Frontal cortex (tissue), 4 donors: ENCODE data around the gene GFOD2. TPM values are rescaled to one million over a fixed set of nuclear protein-coding genes. Genes with fewer than 3 reads are reported as not detected.

ENCODE experiments used
- DNase-seq, 2 donors: peaks; one replicate each; pipeline ENCODE4 v3.0.0; 2012; ENCODE audit warnings: low spot score in 2 of 2
- FAIRE-seq: peaks from 2 replicates; lab custom pipeline; 2012; peaks lifted over from hg19 to GRCh38; lab: Jason Lieb, UNC
- total RNA-seq: library from RNA; depleted of rRNA; stranded (reverse); fragments of >200 nt; gene quantifications from one replicate; pipeline ENCODE4 v1.2.3, GENCODE V29; 2014
- donor health status: control.
- donor health status: control.
- donor health status: control.

GFOD2 gene
- total RNA-seq, 1 donor from 2014 or later: 57.9 TPM

DNA sequence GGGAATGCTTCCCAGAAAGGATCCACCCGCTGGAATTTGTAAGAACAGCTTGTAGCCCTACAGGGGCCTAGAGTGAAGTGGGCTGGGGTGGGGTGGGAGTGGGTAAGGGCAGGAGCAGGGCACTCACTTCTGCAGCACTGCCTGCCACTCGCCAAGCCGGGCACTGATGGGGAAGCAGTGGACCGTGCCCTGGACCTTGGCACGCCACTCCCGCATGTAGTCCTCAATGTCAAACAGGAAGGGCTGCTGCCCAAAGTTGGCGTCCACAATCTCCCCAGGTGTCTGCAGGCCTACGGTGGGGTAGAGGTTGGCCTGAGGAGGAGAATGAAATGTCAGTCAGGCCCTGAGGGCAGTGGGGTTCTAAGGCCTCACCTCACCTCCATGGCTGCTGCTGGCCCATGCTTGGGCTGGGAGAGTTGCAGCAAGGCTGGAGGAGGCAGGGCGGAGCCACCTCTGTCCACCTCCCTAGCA, 15.7 kb upstream of the GFOD2 start:
- DNase-seq (no peak), FAIRE-seq (no peak)

- DNase-seq (no peak), FAIRE-seq (no peak)
These were observed 14.8 kb upstream of the GFOD2 start for GRCh38 chr16:67733734-67734470.

DNA sequence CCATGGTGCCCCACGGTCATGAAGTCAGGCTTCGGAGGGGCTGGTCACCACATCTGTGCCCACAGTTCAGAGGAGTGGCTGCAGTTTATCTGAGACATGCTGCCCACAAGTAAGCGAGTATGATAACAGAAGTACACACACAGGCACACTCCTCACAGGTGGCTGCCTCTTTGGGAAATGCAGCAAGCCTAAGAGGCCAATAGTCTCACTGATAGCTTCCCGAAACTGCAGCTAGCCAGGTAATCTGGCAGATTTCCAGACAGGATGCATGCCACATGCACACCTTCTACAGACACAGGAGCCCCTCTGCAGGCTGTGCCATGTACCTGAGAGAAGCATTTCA, 12.6 kb upstream of the GFOD2 start:
- DNase-seq: no peak
- FAIRE-seq: no peak

GRCh38 chr16:67731071-67731752, 12.1 kb upstream of the GFOD2 start:
- FAIRE-seq (no peak), DNase-seq (no peak)

GRCh38 chr16:67730326-67730725, 11.2 kb upstream of the GFOD2 start:
- DNase-seq (no peak), FAIRE-seq (no peak)

GRCh38 chr16:67729636-67730248, 10.6 kb upstream of the GFOD2 start:
- FAIRE-seq (no peak), DNase-seq (no peak)

- FAIRE-seq: no peak
These were observed 8.7 kb upstream of the GFOD2 start for GRCh38 chr16:67727521-67728485.

DNA sequence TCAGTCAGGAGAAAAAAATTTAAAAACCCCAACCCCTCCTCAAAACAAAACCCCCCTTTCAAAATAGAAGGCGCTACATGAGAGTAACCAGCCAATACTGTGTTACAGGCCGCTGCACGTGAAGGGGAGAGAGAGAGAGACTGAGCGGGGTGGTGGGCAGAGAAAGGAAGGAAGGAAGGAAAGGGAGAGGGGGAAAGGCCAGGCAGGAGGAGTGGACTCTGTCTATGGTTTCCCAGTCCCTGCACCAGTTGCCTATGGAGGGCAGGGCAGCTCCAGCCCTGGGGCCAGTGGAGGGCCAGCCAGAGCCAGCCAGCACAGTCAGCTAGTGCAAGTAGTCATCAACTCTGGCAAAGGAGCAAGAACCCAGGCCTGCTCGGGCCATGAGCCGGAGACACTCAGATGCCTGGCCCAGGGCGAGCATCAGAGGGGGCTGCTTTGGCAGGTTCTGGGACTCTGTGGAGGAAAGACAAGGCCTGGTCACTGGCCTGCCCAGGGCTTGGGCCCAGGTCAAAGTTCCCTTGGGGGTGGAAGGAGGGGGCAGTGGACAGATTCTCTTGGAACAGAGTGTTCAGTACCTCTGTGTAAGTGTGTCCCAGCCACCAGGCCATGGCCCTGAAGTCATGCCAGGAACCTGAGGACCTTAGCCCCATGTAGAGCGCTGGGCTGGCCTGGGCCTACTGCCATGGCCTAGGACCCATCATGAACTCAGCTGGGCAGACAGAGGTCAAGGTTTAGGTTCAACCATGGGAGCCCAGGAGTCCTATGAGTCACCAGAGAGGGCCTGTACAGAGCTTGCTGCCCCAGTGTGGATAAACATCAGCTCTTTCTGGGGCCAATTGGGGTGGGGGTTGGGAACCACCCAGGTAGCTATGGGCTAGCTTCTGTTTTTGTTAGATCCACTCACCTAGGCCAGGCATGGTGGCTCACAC, 7.3 kb upstream of the GFOD2 start:
- FAIRE-seq (no peak), DNase-seq (no peak)

More at GRCh38 chr16:67727521-67728485, 8.7 kb upstream of the GFOD2 start:
- DNase-seq: no peak

DNA sequence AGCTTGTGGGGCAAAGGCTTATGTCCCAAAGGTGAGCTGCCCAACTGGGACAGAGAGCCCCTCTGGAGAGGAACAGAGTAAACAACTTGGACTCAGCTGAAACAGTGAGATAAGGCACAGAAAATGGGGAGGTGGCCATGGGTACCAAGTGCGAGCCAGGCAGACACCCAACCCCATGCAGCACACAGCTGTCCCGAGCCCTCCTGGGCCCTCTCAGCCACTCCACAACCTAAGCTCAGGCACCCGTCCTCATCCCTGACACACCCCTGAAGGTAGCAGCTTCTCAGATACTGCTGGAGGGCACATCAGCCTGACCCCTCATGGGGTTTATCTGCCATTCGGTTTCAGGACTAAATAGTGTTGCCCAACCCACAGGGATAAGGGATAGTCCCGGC, 4.8 kb upstream of the GFOD2 start:
- FAIRE-seq: no peak

DNA sequence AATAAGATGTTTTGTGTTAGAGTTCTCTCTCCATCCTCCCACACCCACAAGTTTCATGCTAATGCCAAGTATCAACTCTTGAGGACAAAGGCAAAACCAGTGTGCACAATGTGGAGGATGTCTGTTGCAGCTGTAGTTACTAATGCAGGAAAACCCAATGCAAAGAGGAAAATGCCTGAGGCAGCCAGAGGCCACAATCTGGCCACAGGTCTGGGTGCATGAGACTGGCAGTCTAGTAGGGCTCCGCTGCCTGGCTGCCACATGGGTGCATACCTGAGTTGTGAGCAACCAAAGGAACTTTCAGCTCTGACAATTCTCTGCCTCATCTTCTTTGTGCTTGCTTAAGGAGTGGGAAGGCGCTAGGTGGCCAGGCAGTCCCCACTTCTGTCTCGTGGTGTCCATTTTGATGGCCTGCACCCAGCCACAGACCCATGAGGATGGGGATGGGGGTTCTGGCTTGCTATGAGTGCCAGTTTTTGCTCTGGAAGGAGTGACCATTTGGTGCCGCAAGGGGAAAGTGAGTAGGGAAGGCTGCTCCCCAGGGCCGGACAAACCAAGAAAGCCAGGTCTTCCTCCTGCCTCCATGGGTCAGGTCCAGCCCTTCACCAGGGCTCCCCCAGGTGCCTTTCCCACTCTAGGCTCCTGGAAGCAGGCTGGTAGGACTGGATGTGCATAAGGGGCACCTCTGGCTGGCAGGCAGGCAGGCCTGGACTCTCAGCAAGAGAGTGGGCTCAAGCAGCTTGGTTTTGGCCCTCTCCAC, 4.2 kb upstream of the GFOD2 start:
- no peak for FAIRE-seq
- no peak for DNase-seq

More for the DNA sequence above, 4.8 kb upstream of the GFOD2 start:
- no peak for DNase-seq

GRCh38 chr16:67720236-67720635, 1.1 kb upstream of the GFOD2 start:
- FAIRE-seq (no peak), DNase-seq (no peak)

DNA sequence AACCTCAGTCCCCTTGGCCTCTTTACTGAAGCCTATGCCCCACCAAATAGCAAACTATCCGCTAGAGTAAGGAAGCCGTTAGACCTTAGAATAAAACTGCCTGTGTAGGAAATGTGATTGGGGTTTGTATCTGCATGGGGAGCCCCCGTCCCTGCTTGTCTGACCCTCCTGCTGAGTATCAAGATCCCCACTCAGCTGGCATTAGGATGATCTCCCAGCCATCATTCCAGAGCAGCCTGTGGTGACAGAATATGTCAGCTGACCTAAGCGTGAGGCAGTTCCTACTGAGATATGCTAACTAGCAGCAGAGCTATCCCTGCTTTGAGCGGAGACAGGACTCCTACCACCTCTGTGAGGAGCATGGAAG, 645 bp upstream of the GFOD2 start:
- FAIRE-seq: no peak

GRCh38 chr16:67718668-67719047, 458 bp downstream of the GFOD2 start:
- DNase-seq (no peak), FAIRE-seq (no peak)

More for the DNA sequence above, 645 bp upstream of the GFOD2 start:
- peak; percentile 61 to 64 for DNase-seq

DNA sequence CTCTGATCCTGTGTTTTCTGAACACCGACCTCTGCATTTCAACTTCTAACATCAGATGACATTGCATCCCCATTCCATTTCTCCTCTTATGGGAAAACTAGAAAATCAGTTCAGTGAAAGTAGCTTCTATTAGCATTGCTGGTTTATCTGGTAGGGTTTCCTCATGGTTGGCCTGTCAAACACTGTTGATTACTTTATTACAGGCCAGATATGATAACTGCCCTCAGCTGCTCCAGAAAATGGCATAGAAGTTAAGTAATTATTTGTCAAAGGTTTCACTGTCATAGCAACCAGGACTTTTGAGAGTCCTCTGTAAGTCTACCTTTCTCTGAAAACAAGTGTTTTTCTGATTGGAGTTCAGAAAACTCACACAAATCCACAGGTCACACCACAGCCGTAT, 3.0 kb downstream of the GFOD2 start:
- no peak for DNase-seq
- FAIRE-seq: no peak

DNA sequence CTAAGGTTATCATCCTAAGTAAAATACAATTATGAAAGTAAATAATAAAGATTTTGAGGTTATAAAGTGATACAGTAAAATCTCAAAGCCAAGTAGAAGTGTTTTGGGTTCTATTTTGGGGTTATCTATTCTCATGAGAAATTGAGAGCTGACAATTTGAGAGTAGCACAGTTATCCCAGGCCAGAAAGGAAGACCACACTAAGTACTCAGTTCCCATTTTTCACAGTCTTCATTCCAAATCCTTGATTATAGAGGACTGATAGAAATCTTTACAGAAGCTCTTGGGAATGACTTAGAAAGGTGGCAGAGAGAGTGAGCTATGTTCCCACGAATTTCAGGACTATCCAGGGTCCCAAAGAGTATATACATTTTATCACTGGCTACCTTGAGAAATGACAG, 4.6 kb downstream of the GFOD2 start:
- DNase-seq (no peak), FAIRE-seq (no peak)

GRCh38 chr16:67713647-67714273, 5.4 kb downstream of the GFOD2 start:
- FAIRE-seq (no peak), DNase-seq (no peak)

DNA sequence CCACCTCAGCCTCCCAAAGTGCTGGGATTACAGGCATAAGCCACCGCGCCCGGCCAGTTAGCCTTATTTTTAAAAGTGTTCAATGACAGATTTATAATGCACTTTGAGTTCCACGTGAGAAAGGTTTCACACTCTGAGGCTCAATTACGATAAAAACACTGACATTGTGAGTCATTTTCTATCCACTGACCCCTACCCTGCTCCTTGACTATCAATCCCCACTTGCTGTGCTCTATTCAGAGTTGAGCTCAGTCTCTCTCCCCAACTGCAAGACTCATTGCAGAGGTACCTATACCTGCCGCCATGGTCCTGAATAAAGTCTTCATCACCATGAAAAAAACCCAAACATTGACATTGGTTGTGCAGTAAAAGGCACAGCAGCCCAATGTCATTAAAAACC, 8.5 kb downstream of the GFOD2 start:
- DNase-seq: no peak
- FAIRE-seq: no peak

DNA sequence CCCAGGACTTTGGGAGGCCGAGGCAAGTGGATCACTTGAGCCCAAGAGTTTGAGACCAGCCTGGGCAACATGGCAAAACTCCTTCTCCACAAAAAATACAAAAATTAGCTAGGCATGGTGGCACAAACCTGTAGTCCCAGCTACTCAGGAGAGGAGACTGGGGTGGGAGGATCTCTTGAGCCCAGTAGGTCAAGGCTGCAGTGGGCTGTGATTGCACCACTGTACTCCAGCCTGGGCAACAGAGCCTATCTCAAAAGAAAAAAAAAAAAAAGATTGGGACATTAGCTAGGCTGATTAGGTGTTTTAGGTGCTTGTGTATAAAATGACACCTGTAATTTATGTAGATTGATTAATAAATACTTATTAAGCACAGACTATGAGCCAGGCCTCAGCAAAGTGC, 10.1 kb downstream of the GFOD2 start:
- no peak for DNase-seq
- no peak for FAIRE-seq
